H7 (cell line): Measurements from ENCODE around the gene COPS2. TPM values are rescaled to one million over a fixed set of nuclear protein-coding genes. Genes with fewer than 3 reads are reported as not detected.

Experiments
- total RNA-seq: library from RNA; depleted of rRNA; stranded (reverse); fragments of >200 nt; shearing (Covaris generic); gene quantifications from 2 replicates; pipeline ENCODE4 v1.2.3, GENCODE V29; 2014; rRNA removed

Gene COPS2
- total RNA-seq, 1 experiment from 2014 or later = 45.8 TPM

Other genes with a start within 250 kb of the COPS2 start
- 0.03 and 1.1 TPM in 2 replicates for gene SHC4, start 191.7 kb downstream of the COPS2 start, total RNA-seq
- gene SECISBP2L, start 109.2 kb downstream of the COPS2 start, total RNA-seq = 14.5 and 19.5 TPM in 2 replicates
- 19.8 and 28.1 TPM in 2 replicates for gene GALK2, start 14.6 kb upstream of the COPS2 start, total RNA-seq